GM19193 (cell line): ENCODE results near the gene PPM1N.
A peak's percentile ranks its signal among the peaks of the same experiment; 100 is the strongest.

Experiments used
- POLR2A ChIP-seq: IDR thresholded peaks from 4 replicates; pipeline ENCODE4 v1.6.1; 2011; ENCODE audit not compliant: insufficient read depth, insufficient read length; ENCODE audit errors: extremely low read depth

The PPM1N gene

DNA sequence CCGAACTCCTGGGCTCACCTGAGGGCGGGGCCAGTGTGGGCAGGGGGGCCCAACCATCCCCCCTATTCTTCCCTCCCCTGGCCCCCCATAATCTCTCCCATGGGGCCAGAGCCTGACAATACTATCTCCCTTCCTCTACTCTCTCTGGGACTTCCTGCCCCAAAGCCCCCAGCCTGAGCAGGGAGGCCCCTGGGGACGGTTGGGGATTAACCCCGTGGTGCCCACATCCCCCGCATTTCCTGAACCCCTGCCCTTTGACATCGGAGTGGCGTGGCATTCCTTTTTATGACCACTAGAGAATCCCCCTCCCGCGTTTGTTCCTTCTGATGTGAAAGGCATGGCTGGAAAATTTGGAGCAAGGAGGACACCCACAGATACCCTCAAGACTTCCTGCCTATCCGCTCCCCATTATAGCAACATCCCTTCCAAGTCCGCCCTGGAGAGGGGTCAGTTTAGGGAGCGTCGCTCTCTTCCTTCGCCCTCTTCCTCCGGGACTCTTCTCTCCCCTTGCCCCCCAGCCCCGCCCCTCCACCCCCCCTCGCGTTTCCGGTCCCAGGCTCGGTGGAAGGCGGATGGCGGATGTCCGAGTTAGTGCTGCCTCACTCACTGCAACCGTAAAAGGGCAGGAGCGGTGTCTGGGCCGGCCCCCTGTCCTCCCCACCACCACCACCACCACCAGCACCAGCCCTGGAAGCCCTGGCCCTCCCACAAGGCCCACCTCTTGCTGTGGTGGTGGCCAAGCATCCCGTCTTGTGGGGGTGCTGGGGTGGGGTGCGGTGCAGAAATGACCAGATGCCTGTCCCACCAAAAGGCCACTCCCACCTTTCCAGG is 10.8 kb downstream of the PPM1N start:
- TF ChIP-seq POLR2A: peak; percentile 52

GRCh38 chr19:45509692-45510015 is 11.4 kb downstream of the PPM1N start:
- TF ChIP-seq POLR2A: no peak

- TF ChIP-seq POLR2A: no peak
Measured at GRCh38 chr19:45511074-45511473, 12.8 kb downstream of the PPM1N start.

DNA sequence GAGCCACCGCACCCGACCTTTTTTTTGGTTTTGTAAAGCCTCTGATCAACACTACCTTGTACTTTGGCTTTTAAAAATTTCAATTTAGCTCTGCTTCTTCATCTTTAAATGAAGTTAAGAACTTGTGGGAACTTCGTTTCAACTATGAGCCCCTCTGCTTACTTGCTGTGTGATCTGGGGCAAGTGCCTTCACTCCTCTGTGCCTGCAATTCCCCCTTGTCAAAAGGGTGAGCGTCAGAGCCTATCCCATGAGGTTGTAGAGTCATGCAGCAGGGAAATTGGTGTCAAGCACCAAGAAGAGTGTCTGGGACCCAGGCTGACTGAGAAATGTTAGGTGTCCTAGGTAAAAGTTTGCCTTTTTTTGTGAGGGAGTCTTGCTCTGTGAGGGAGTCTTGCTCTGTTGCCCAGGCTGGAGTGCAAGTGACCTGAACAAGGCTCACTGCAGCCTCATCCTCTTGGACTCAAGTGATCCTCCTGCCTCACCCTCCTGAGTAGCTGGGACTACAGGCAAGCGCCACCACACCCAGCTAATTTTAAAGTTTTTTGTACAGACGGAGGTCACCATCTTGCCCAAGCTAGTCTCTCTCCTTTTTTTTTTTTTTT is 14.7 kb downstream of the PPM1N start:
- no peak for TF ChIP-seq POLR2A

GRCh38 chr19:45514376-45515051 is 16.3 kb downstream of the PPM1N start:
- no peak for TF ChIP-seq POLR2A

DNA sequence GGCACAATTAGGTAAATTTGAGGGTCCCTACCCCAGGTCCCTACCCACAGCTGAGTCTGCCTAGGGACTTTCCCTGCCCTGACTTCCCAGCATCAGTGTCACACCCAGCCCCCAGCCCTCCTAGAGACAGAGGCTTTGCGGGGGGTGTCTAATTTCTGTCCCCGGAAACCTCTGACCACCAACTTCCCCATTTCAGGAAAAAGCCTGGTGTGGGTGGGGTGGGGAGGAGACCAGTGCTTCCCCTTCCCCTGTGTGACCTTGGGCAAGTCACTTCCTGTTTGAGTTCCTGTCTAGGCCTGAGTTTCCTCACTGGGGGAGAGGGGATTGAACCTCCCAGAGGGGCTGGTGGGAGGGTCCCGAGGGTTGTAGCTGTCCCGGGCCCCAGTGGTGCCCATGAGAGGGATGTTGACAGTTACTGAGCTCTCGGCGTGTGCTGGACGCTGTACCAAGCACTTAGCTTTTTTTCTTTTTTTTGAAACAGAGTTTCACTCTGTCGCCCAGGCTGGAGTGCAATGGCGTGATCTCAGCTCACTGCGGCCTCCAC is 16.9 kb downstream of the PPM1N start:
- TF ChIP-seq POLR2A: peak; percentile 12

- TF ChIP-seq POLR2A: no peak
Measured at GRCh38 chr19:45515807-45516401, 17.7 kb downstream of the PPM1N start.

DNA sequence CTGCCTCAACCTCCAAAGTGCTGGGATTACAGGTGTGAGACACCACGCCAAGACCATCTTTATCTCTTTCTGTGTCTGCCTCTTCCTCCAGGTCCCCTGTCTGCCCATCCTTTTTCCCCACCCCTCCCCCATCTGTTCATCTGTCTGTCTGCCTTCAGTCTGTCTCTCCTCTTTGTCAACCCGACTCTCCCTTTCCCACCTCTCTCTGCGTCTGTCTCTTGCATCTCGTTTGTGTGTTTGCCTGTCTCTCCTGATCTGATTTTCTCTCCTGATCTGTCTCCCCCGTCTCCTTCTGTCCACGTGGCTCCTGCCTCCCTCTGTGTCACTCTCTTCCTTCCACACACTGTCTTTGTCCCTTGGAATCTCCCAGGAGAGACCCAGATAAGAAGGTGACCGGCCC is 19.0 kb downstream of the PPM1N start:
- TF ChIP-seq POLR2A: no peak

- TF ChIP-seq POLR2A: no peak
Measured at GRCh38 chr19:45517641-45518468, 19.6 kb downstream of the PPM1N start.

GRCh38 chr19:45518469-45518826 is 20.2 kb downstream of the PPM1N start:
- TF ChIP-seq POLR2A: no peak

DNA sequence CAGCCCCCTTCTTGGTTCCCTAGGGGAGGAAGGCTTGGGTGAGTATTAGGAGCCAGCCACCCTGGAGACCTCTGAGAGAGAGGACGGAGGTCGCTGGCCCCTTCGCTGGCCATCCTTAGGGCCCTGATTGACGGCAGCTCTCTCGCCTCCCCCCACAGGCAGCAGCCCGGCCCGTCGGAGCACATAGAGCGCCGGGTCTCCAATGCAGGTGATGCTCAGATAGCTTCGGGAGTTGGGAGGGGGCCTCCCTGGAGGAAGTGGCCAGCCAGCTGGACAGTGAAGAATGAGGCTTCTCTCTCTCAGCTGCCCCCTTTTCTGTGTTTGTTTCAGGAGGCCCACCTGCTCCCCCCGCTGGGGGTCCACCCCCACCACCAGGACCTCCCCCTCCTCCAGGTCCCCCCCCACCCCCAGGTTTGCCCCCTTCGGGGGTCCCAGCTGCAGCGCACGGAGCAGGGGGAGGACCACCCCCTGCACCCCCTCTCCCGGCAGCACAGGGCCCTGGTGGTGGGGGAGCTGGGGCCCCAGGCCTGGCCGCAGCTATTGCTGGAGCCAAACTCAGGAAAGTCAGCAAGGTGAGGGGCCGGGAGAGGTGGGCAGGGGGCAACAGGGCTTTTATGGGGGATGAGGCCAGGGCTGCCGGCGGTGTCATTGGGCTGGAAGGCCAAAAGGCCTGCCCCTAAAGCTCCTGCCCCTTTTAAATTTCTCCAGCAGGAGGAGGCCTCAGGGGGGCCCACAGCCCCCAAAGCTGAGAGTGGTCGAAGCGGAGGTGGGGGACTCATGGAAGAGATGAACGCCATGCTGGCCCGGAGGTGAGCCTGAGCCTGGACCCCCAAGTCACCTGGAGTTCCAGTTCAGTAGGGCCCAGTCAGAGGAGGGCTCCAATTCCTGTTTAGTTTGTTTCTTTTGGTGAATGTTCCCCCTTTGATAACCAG is 24.0 kb downstream of the PPM1N start:
- no peak for TF ChIP-seq POLR2A

- TF ChIP-seq POLR2A: no peak
Measured at GRCh38 chr19:45523642-45524256, 25.5 kb downstream of the PPM1N start.

DNA sequence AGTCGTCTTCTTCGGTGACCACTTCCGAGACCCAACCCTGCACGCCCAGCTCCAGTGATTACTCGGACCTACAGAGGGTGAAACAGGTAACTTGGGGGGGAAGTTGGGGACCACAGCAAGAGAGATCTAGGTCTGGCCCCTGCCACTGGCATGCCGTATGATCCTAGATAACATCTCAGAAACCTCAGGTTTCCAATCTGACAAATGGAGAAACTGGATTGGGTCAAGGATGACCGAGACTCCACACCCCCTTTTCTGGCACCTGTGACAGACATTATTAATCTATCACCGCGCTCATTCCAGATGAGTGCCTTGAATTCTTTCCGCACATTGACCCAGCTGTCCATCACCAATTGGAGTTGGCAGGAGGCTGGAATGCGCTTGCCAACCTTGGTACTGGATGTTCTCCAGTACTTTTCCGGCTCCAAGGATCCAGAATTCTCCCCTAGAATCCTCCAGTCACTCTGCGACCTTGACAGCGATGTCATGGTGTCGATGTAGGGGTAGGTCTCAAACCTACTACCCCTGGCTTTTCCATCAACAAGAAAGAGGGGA is 26.4 kb downstream of the PPM1N start:
- TF ChIP-seq POLR2A: no peak
